ENCODE results near the gene WNT3A.

Gene WNT3A

GRCh38 chr1:228046421-228047182 lies 39.8 kb downstream of the WNT3A start:
- intact Hi-C loops (cut with DNase I) = no loop called here
- DNase-seq = no peak

- intact Hi-C loops (cut with DNase I) = no loop called here
- no peak for DNase-seq
Measured at GRCh38 chr1:228047183-228047466, 40.3 kb downstream of the WNT3A start.

- intact Hi-C loops (cut with DNase I) = no loop called here
- DNase-seq = peak in 1 of 10 donors; percentile 28
Measured at GRCh38 chr1:228048120-228048519, 41.3 kb downstream of the WNT3A start.

- peak in 1 of 10 donors; percentile 56 for DNase-seq
- intact Hi-C loops (cut with DNase I) = no loop called here
Measured at GRCh38 chr1:228048659-228049298, 42.0 kb downstream of the WNT3A start.

GRCh38 chr1:228050571-228051231 lies 43.9 kb downstream of the WNT3A start:
- intact Hi-C loops (cut with DNase I) = no loop called here
- peak in 4 of 10 donors; percentile 25 to 76 (median 50) for DNase-seq

GRCh38 chr1:228058172-228058948 lies 51.6 kb downstream of the WNT3A start:
- DNase-seq = peak in 4 of 10 donors; percentile 10 to 52 (median 39)
- intact Hi-C loops (cut with DNase I) = no loop called here

- intact Hi-C loops (cut with DNase I) = no loop called here
- peak in 5 of 10 donors; percentile 6 to 79 (median 65) for DNase-seq
Measured at GRCh38 chr1:228058949-228059633, 52.3 kb downstream of the WNT3A start.

- intact Hi-C loops (cut with DNase I) = no loop called here
- peak in 5 of 10 donors; percentile 6 to 79 (median 60) for DNase-seq
Measured at GRCh38 chr1:228059634-228060457, 53.0 kb downstream of the WNT3A start.

GRCh38 chr1:228060458-228061190 lies 53.8 kb downstream of the WNT3A start:
- peak in 5 of 10 donors; percentile 2 to 63 (median 36) for DNase-seq
- intact Hi-C loops (cut with DNase I) = no loop called here

GRCh38 chr1:228061411-228062084 lies 54.8 kb downstream of the WNT3A start:
- DNase-seq = peak in 3 of 10 donors; percentile 5 to 73 (median 19)
- intact Hi-C loops (cut with DNase I) = no loop called here

GRCh38 chr1:228062085-228062791 lies 55.4 kb downstream of the WNT3A start:
- intact Hi-C loops (cut with DNase I) = no loop called here
- DNase-seq = peak in 3 of 10 donors; percentile 61 to 72 (median 71)

GRCh38 chr1:228062812-228063211 lies 56.0 kb downstream of the WNT3A start:
- intact Hi-C loops (cut with DNase I) = no loop called here
- DNase-seq = peak in 2 of 10 donors; percentile 48 to 61

GRCh38 chr1:228063251-228064191 lies 56.7 kb downstream of the WNT3A start:
- intact Hi-C loops (cut with DNase I) = no loop called here
- DNase-seq = peak in 3 of 10 donors; percentile 29 to 75 (median 44)

- DNase-seq = peak in 2 of 10 donors; percentile 38 to 42
- intact Hi-C loops (cut with DNase I) = no loop called here
Measured at GRCh38 chr1:228064296-228064695, 57.5 kb downstream of the WNT3A start.

GRCh38 chr1:228064741-228065542 lies 58.1 kb downstream of the WNT3A start:
- intact Hi-C loops (cut with DNase I) = no loop called here
- peak in 3 of 10 donors; percentile 63 to 85 (median 66) for DNase-seq

Data from posterior cingulate gyrus (tissue), 11 donors.